Body of pancreas (tissue), 4 donors: ENCODE measurements around the gene SRGAP1. TPM values are rescaled to one million over a fixed set of nuclear protein-coding genes. Genes with fewer than 3 reads are reported as not detected.

Experiments
- ATAC-seq: fragments of 150-250 bp; one replicate; pipeline ENCODE4 v1.9.1; 2016
- DNase-seq, 4 donors: peaks; one replicate each; pipeline ENCODE4 v3.0.0-alpha.2; 2019
- H3K27ac ChIP-seq, 4 donors: fragments of 200-600 bp; sonication (generic); 1 replicate in 3 of 4; 2 replicates in 1 of 4; pipeline versions ENCODE4 v1.5.1 to v1.6.1; 2016 to 2019; ENCODE audit warnings: mild to moderate bottlenecking in 1 of 4, mixed read lengths in 1 of 4, moderate library complexity in 1 of 4
- H3K27me3 ChIP-seq, 2 donors: fragments of 200-600 bp; sonication (generic); one replicate each; pipeline ENCODE4 v1.6.0; 2016; ENCODE audit warnings: mild to moderate bottlenecking in 1 of 2
- H3K36me3 ChIP-seq, 2 donors: fragments of 200-600 bp; sonication (generic); replicated peaks in 1 of 2; 2 replicates each; pipeline ENCODE4 v1.5.1; 2016; ENCODE audit warnings: low read depth in 2 of 2; ENCODE audit not compliant: insufficient read depth in 1 of 2
- H3K4me1 ChIP-seq: fragments of 200-600 bp; sonication (generic); one replicate; pipeline ENCODE4 v1.6.0; 2016
- H3K4me3 ChIP-seq, 2 donors: fragments of 200-600 bp; sonication (generic); 1 replicate in 1 of 2; 2 replicates in 1 of 2; pipeline ENCODE4 v1.5.1; 2016 to 2019
- H3K9me3 ChIP-seq, 3 donors: fragments of 200-600 bp; sonication (generic); 1 replicate in 2 of 3; 2 replicates in 1 of 3; pipeline ENCODE4 v1.5.1; 2016
- POLR2A ChIP-seq, 3 donors: fragments of 450-650 bp; IDR thresholded peaks; one replicate each; pipeline ENCODE4 v1.6.1; 2016; ENCODE audit warnings: antibody characterized with exemption in 3 of 3, mild to moderate bottlenecking in 2 of 3
- WGBS, 2 donors: methylation state at CpG; one replicate each; pipeline ENCODE4 v1.1.5; 2017; 5-methylcytosine and 5-hydroxymethylcytosine counted together
- intact Hi-C: fragments of 100-400 bp; cut with DNase I; formaldehyde crosslinking; loops from one replicate; pipeline ENCODE4 v1.15.1; 2023
- total RNA-seq, 2 donors: library from RNA; depleted of rRNA; stranded (reverse); fragments of >200 nt; gene quantifications; one replicate each; pipeline ENCODE4 v1.1.0, GENCODE V29; 2016
- TF ChIP-seq, protein P1 (sequence below), 7 experiments: fragments of 450-650 bp in 4 of 7; fragments of 200-600 bp in 3 of 7; sonication (generic) in 3 of 7; IDR thresholded peaks; one replicate each; pipeline ENCODE4 v1.5.1; 2016 to 2019; ENCODE audit warnings: antibody characterized with exemption in 7 of 7

The SRGAP1 gene
- total RNA-seq, 2 donors from 2014 or later, result 8.8 to 14.8 TPM

- no peak for TF ChIP-seq POLR2A (IDR thresholded peaks at IDR 0.05)
- TF ChIP-seq, protein P1, sequence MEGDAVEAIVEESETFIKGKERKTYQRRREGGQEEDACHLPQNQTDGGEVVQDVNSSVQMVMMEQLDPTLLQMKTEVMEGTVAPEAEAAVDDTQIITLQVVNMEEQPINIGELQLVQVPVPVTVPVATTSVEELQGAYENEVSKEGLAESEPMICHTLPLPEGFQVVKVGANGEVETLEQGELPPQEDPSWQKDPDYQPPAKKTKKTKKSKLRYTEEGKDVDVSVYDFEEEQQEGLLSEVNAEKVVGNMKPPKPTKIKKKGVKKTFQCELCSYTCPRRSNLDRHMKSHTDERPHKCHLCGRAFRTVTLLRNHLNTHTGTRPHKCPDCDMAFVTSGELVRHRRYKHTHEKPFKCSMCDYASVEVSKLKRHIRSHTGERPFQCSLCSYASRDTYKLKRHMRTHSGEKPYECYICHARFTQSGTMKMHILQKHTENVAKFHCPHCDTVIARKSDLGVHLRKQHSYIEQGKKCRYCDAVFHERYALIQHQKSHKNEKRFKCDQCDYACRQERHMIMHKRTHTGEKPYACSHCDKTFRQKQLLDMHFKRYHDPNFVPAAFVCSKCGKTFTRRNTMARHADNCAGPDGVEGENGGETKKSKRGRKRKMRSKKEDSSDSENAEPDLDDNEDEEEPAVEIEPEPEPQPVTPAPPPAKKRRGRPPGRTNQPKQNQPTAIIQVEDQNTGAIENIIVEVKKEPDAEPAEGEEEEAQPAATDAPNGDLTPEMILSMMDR (IDR thresholded peaks at IDR 0.05), result no peak
- H3K4me1 ChIP-seq, result peaks cover 10% of the 10 kb centered on the region
- DNase-seq, result no peak
- 59 to 94% methylated on average over 1 of the region's 1 CpG for WGBS, 2 donors
- intact Hi-C loops, result no loop called here
- no peak overlapping the region for H3K4me3 ChIP-seq
- ATAC-seq, result no peak
- no peaks in the 10 kb centered on the region for H3K9me3 ChIP-seq
- no peak overlapping the region for H3K27ac ChIP-seq
- H3K36me3 ChIP-seq, result no peaks in the 10 kb centered on the region
- no peaks in the 10 kb centered on the region for H3K27me3 ChIP-seq
Measured at GRCh38 chr12:64059685-64060084, 215.2 kb downstream of the SRGAP1 start.

GRCh38 chr12:64061868-64062375, 217.4 kb downstream of the SRGAP1 start:
- peaks cover 10% of the 10 kb centered on the region for H3K4me1 ChIP-seq
- 94 to 96% methylated on average over 2 of the region's 2 CpGs for WGBS, 2 donors
- ATAC-seq (no peak), DNase-seq (no peak)
- intact Hi-C loops, result no loop called here
- H3K4me3 ChIP-seq, result no peak overlapping the region
- H3K9me3 ChIP-seq, result no peaks in the 10 kb centered on the region
- no peak for TF ChIP-seq POLR2A (IDR thresholded peaks at IDR 0.05)
- TF ChIP-seq, protein P1 (IDR thresholded peaks at IDR 0.05), result no peak
- H3K36me3 ChIP-seq, result peaks cover 0 to 1% of the 10 kb centered on the region in 2 donors
- H3K27me3 ChIP-seq, result no peaks in the 10 kb centered on the region
- H3K27ac ChIP-seq, result no peak overlapping the region

GRCh38 chr12:64063121-64063520, 218.6 kb downstream of the SRGAP1 start:
- WGBS, 2 donors, result 37 to 40% methylated on average over 3 of the region's 3 CpGs
- no peaks in the 10 kb centered on the region for H3K27me3 ChIP-seq
- H3K27ac ChIP-seq, result no peak overlapping the region
- H3K4me3 ChIP-seq, result no peak overlapping the region
- DNase-seq (no peak), ATAC-seq (no peak)
- intact Hi-C loops, result no loop called here
- TF ChIP-seq, protein P1 (IDR thresholded peaks at IDR 0.05), result no peak
- TF ChIP-seq POLR2A (IDR thresholded peaks at IDR 0.05), result no peak
- H3K9me3 ChIP-seq, result no peaks in the 10 kb centered on the region
- H3K4me1 ChIP-seq, result peaks cover 10% of the 10 kb centered on the region
- H3K36me3 ChIP-seq, result peaks cover 0 to 1% of the 10 kb centered on the region in 2 donors

- intact Hi-C loops, result no loop called here
- no peak overlapping the region for H3K27ac ChIP-seq
- H3K4me3 ChIP-seq, result no peak overlapping the region
- H3K4me1 ChIP-seq, result peaks cover 10% of the 10 kb centered on the region
- H3K36me3 ChIP-seq, result peaks cover 0 to 1% of the 10 kb centered on the region in 2 donors
- no peaks in the 10 kb centered on the region for H3K9me3 ChIP-seq
- H3K27me3 ChIP-seq, result no peaks in the 10 kb centered on the region
- 85 to 94% methylated on average over 2 of the region's 2 CpGs for WGBS, 2 donors
- TF ChIP-seq, protein P1 (IDR thresholded peaks at IDR 0.05), result no peak
- no peak for TF ChIP-seq POLR2A (IDR thresholded peaks at IDR 0.05)
- ATAC-seq, result no peak
- DNase-seq, result no peak
Measured at GRCh38 chr12:64064240-64064639, 219.7 kb downstream of the SRGAP1 start.

- no peak overlapping the region for H3K27ac ChIP-seq
- H3K9me3 ChIP-seq, result no peaks in the 10 kb centered on the region
- H3K4me1 ChIP-seq, result peaks cover 10% of the 10 kb centered on the region
- WGBS, 2 donors, result 90 to 94% methylated on average over 8 of the region's 8 CpGs
- intact Hi-C loops, result no loop called here
- peaks cover 0 to 1% of the 10 kb centered on the region in 2 donors for H3K36me3 ChIP-seq
- no peak overlapping the region for H3K4me3 ChIP-seq
- no peak for TF ChIP-seq POLR2A (IDR thresholded peaks at IDR 0.05)
- TF ChIP-seq, protein P1 (IDR thresholded peaks at IDR 0.05), result no peak
- ATAC-seq, result no peak
- DNase-seq, result no peak
- H3K27me3 ChIP-seq, result no peaks in the 10 kb centered on the region
Measured at GRCh38 chr12:64064706-64065105, 220.2 kb downstream of the SRGAP1 start.
